Endodermal cell (in vitro differentiated cells): ENCODE data around the gene KRT84. TPM values are rescaled to one million over a fixed set of nuclear protein-coding genes. Genes with fewer than 3 reads are reported as not detected.

Experiments used
- DNase-seq: peaks from one replicate; pipeline ENCODE4 v3.0.0-alpha.2; 2017
- H3K27ac ChIP-seq: 2 replicates; pipeline ENCODE4 v1.5.1; 2013; ENCODE audit warnings: mild to moderate bottlenecking, low read depth, low read length, moderate library complexity
- H3K27me3 ChIP-seq: 2 replicates; pipeline ENCODE4 v1.6.1; 2013; ENCODE audit warnings: mild to moderate bottlenecking, low read length, moderate library complexity; ENCODE audit not compliant: insufficient read depth, control insufficient read depth, poor library complexity, severe bottlenecking
- H3K36me3 ChIP-seq: 2 replicates; pipeline ENCODE4 v1.7.0; 2013; ENCODE audit warnings: mild to moderate bottlenecking, low read length, moderate library complexity; ENCODE audit not compliant: control insufficient read depth, insufficient read depth
- H3K4me1 ChIP-seq: one replicate; pipeline ENCODE4 v1.7.0; 2013; ENCODE audit warnings: low read length; ENCODE audit not compliant: control insufficient read depth, insufficient read depth
- H3K4me3 ChIP-seq: 2 replicates; pipeline ENCODE4 v1.5.1; 2013; ENCODE audit warnings: mild to moderate bottlenecking, low read length, moderate library complexity
- H3K9ac ChIP-seq: 2 replicates; pipeline ENCODE4 v1.6.1; 2013; ENCODE audit warnings: mild to moderate bottlenecking, low read length, moderate library complexity; ENCODE audit not compliant: poor library complexity, severe bottlenecking; ENCODE audit errors: extremely low read depth
- H3K9me3 ChIP-seq: 2 replicates; pipeline ENCODE4 v1.6.1; 2013; ENCODE audit warnings: mild to moderate bottlenecking, low read length, moderate library complexity; ENCODE audit not compliant: control insufficient read depth
- H3K27ac Mint-ChIP-seq: 2 replicates; pipeline ENCODE4 v1.8.0; 2020; ENCODE audit warnings: mixed read lengths
- H3K27me3 Mint-ChIP-seq: 2 replicates; pipeline ENCODE4 v1.8.0; 2021; ENCODE audit warnings: mild to moderate bottlenecking, mixed read lengths; ENCODE audit not compliant: insufficient read depth
- H3K36me3 Mint-ChIP-seq: 2 replicates; pipeline ENCODE4 v1.8.0; 2020; ENCODE audit warnings: low read depth, mixed read lengths
- H3K4me1 Mint-ChIP-seq: 2 replicates; pipeline ENCODE4 v1.8.0; 2020; ENCODE audit warnings: mixed read lengths
- H3K4me3 Mint-ChIP-seq: 2 replicates; pipeline ENCODE4 v1.8.0; 2020; ENCODE audit warnings: mild to moderate bottlenecking, moderate library complexity, mixed read lengths
- H3K9me3 Mint-ChIP-seq: 2 replicates; pipeline ENCODE4 v1.8.0; 2020; ENCODE audit warnings: mild to moderate bottlenecking, mixed read lengths
- WGBS, 2 experiments: methylation state at CpG; one replicate each; pipeline versions ENCODE4 v1.1.5 to v1.1.7; 2013; ENCODE audit warnings: missing lambda C conversion rate in 2 of 2, mixed read lengths in 1 of 2; ENCODE audit not compliant: insufficient coverage in 1 of 2, insufficient read length in 1 of 2; 5-methylcytosine and 5-hydroxymethylcytosine counted together
- long read RNA-seq, 4 experiments: library from polyadenylated mRNA in 2 of 4; library from RNA in 1 of 4; library from capped mRNA in 1 of 4; stranded (forward) in 3 of 4; unstranded in 1 of 4; transcript quantifications; one replicate each; pipeline ENCODE4 v2.0.0, GENCODE V29; 2020 to 2021; ENCODE audit warnings: inconsistent platforms in 1 of 4
- polyA plus RNA-seq, 2 experiments: library from polyadenylated mRNA; stranded (reverse); fragments of 50-300 nt; gene quantifications; one replicate each; pipeline ENCODE4 v1.2.3, GENCODE V29; 2013
- total RNA-seq, 2 donors: library from RNA; stranded (reverse); fragmentation: NEBNext Ultra II Directional in 1 of 2; extraction: Animal tissue kit (Norgen Biotek cat#: 25700) in 1 of 2; gene quantifications; 2 replicates in 1 of 2; 3 replicates in 1 of 2; pipeline ENCODE4 v1.2.1, GENCODE V29; 2021
- TF ChIP-seq, protein P1 (sequence below): fragments of 200-600 bp; sonication (generic); conservative IDR thresholded peaks from 2 replicates; pipeline ENCODE4 v1.5.0; 2021; ENCODE audit warnings: antibody characterized with exemption, mild to moderate bottlenecking

Gene KRT84, protein sequence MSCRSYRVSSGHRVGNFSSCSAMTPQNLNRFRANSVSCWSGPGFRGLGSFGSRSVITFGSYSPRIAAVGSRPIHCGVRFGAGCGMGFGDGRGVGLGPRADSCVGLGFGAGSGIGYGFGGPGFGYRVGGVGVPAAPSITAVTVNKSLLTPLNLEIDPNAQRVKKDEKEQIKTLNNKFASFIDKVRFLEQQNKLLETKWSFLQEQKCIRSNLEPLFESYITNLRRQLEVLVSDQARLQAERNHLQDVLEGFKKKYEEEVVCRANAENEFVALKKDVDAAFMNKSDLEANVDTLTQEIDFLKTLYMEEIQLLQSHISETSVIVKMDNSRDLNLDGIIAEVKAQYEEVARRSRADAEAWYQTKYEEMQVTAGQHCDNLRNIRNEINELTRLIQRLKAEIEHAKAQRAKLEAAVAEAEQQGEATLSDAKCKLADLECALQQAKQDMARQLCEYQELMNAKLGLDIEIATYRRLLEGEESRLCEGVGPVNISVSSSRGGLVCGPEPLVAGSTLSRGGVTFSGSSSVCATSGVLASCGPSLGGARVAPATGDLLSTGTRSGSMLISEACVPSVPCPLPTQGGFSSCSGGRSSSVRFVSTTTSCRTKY
- total RNA-seq: not detected
- polyA plus RNA-seq (2013, experiment 1 of 2): not detected
- polyA plus RNA-seq (2013, experiment 2 of 2): not detected
- long read RNA-seq, experiment 1: 0 reads
- long read RNA-seq, experiment 2: 0 reads
- long read RNA-seq, experiment 3: 0 reads
- long read RNA-seq, experiment 4: 0 reads

DNA sequence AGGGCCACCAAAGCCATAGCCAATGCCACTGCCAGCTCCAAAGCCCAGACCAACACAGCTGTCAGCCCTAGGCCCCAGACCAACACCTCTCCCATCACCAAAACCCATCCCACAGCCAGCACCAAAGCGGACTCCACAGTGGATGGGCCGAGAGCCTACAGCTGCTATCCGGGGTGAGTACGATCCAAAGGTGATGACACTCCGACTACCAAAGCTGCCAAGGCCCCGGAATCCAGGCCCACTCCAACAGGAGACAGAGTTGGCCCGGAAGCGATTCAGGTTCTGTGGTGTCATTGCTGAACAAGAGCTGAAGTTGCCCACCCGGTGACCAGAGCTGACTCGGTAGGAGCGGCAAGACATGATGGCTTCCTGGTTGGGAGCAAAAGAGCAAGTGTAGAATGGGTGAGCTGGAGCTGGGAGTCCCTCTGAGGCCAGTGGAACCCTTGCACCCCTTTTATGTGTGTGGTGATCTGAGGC lies at the start of gene KRT84:
KRT84 (minus strand) TSS at position 427 of the 477 bp plus-strand sequence; CDS start at position 360, 67 bp downstream.
- Mint-ChIP-seq H3K9me3 (no peaks in the 10 kb centered on the region), H3K27ac (no peak within 1 kb of the TSS), H3K36me3 (no peaks in the 10 kb centered on the region), H3K4me1 (no peaks in the 10 kb centered on the region), H3K4me3 (no peak within 1 kb of the TSS), H3K27me3 (peaks cover 7% of the 10 kb centered on the region)
- H3K4me1 ChIP-seq: no peaks in the 10 kb centered on the region
- H3K36me3 ChIP-seq: no peaks in the 10 kb centered on the region
- H3K9me3 ChIP-seq: no peaks in the 10 kb centered on the region
- no peak within 1 kb of the TSS for H3K27ac ChIP-seq
- no peak within 1 kb of the TSS for H3K9ac ChIP-seq
- WGBS, 2 experiments: 91 to 100% methylated on average over 8 to 11 of the region's 11 CpGs
- DNase-seq: no peak
- H3K4me3 ChIP-seq: no peak within 1 kb of the TSS
- H3K27me3 ChIP-seq: peaks cover 31% of the 10 kb centered on the region
- TF ChIP-seq, protein P1, sequence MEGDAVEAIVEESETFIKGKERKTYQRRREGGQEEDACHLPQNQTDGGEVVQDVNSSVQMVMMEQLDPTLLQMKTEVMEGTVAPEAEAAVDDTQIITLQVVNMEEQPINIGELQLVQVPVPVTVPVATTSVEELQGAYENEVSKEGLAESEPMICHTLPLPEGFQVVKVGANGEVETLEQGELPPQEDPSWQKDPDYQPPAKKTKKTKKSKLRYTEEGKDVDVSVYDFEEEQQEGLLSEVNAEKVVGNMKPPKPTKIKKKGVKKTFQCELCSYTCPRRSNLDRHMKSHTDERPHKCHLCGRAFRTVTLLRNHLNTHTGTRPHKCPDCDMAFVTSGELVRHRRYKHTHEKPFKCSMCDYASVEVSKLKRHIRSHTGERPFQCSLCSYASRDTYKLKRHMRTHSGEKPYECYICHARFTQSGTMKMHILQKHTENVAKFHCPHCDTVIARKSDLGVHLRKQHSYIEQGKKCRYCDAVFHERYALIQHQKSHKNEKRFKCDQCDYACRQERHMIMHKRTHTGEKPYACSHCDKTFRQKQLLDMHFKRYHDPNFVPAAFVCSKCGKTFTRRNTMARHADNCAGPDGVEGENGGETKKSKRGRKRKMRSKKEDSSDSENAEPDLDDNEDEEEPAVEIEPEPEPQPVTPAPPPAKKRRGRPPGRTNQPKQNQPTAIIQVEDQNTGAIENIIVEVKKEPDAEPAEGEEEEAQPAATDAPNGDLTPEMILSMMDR: no peak

DNA sequence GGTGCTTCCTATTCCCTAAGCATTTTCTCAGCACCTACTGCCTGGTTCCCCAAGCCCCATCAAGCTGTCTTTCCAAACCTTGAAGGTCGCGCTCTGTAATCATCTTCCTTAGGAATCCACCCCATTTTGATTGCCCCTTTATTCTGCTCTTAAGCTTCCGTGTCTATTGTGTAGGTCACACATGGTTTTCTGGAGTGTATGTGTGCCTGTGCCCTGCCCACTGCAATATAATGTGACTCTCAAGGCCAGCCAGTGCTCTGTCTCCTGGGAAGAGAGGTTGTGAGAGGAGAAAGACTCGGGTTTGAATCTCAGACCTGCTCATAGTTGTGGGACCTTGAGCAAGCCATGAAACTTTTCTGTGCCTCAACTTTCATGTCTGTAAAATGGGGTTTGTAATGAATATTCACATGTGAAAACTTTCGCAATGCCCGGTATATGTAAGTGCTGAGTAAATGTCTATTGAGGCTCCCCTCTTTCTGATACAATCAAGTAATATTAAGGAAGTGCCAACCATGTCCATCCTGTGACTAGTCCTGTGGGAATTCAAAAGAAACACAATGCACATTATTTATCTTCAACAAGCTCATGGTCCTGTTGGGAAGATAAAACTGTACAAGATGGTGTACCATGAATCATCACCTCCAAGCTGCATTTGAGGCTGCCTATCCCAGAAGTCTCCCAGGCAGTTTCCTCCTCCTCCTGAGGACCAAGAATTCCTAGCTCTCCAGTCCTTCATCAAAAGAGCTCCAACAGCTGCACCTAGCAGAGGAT lies 49.5 kb upstream of the KRT84 start:
- H3K36me3 ChIP-seq: no peaks in the 10 kb centered on the region
- H3K27ac Mint-ChIP-seq: no peak overlapping the region
- DNase-seq: peak; percentile 34

More for the DNA sequence above, 49.5 kb upstream of the KRT84 start:
- TF ChIP-seq, protein P1: no peak
- no peak overlapping the region for H3K4me3 ChIP-seq
- H3K27me3 ChIP-seq: peaks cover 12% of the 10 kb centered on the region
- no peaks in the 10 kb centered on the region for H3K9me3 ChIP-seq
- H3K27ac ChIP-seq: no peak overlapping the region
- no peaks in the 10 kb centered on the region for H3K4me1 Mint-ChIP-seq
- no peak overlapping the region for H3K9ac ChIP-seq
- no peaks in the 10 kb centered on the region for H3K4me1 ChIP-seq
- H3K36me3 Mint-ChIP-seq: no peaks in the 10 kb centered on the region
- no peak overlapping the region for H3K4me3 Mint-ChIP-seq
- no peaks in the 10 kb centered on the region for H3K9me3 Mint-ChIP-seq
- H3K27me3 Mint-ChIP-seq: peaks cover 19% of the 10 kb centered on the region
- 92 to 100% methylated on average over 1 to 6 of the region's 6 CpGs for WGBS, 2 experiments
